NB4 (cell line): ENCODE measurements around the gene STN1.

Experiments used
- TF ChIP-seq, protein P1 (sequence below): IDR thresholded peaks from 2 replicates; pipeline ENCODE4 v1.6.1; 2011; ENCODE audit warnings: low read depth, low read length
- TF ChIP-seq, protein P2 (sequence below): IDR thresholded peaks from one replicate; pipeline ENCODE4 v1.5.1; 2012; ENCODE audit warnings: low read depth, low read length

GRCh38 chr10:103916876-103917275 lies 1.1 kb downstream of the STN1 start:
- TF ChIP-seq, protein P1, sequence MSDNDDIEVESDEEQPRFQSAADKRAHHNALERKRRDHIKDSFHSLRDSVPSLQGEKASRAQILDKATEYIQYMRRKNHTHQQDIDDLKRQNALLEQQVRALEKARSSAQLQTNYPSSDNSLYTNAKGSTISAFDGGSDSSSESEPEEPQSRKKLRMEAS: no peak
- TF ChIP-seq, protein P2, sequence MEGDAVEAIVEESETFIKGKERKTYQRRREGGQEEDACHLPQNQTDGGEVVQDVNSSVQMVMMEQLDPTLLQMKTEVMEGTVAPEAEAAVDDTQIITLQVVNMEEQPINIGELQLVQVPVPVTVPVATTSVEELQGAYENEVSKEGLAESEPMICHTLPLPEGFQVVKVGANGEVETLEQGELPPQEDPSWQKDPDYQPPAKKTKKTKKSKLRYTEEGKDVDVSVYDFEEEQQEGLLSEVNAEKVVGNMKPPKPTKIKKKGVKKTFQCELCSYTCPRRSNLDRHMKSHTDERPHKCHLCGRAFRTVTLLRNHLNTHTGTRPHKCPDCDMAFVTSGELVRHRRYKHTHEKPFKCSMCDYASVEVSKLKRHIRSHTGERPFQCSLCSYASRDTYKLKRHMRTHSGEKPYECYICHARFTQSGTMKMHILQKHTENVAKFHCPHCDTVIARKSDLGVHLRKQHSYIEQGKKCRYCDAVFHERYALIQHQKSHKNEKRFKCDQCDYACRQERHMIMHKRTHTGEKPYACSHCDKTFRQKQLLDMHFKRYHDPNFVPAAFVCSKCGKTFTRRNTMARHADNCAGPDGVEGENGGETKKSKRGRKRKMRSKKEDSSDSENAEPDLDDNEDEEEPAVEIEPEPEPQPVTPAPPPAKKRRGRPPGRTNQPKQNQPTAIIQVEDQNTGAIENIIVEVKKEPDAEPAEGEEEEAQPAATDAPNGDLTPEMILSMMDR: no peak
